Ectodermal cell (in vitro differentiated cells): Measurements from ENCODE around the gene RALGAPA1.
"Not testable (repeated sequence)": the region's sequence is repeated elsewhere in the genome, so short reads cannot be mapped to it uniquely, and the experiment has no call there.

Experiments used
- H3K27ac ChIP-seq: 2 replicates; pipeline ENCODE4 v1.7.0; 2013; ENCODE audit warnings: mild to moderate bottlenecking, low read depth, low read length; ENCODE audit not compliant: insufficient read depth, poor library complexity, severe bottlenecking
- H3K27me3 ChIP-seq: 2 replicates; pipeline ENCODE4 v1.7.0; 2013; ENCODE audit warnings: mild to moderate bottlenecking, low read length; ENCODE audit not compliant: insufficient read depth, control insufficient read depth, poor library complexity, severe bottlenecking
- H3K36me3 ChIP-seq: one replicate; pipeline ENCODE4 v1.7.0; 2013; ENCODE audit warnings: low read length; ENCODE audit not compliant: control insufficient read depth, insufficient read depth
- H3K4me1 ChIP-seq: one replicate; pipeline ENCODE4 v1.7.0; 2013; ENCODE audit warnings: low read length; ENCODE audit not compliant: control insufficient read depth, insufficient read depth
- H3K4me3 ChIP-seq: 2 replicates; pipeline ENCODE4 v1.7.0; 2013; ENCODE audit warnings: low read depth, low read length, control low read depth; ENCODE audit not compliant: insufficient read depth
- H3K9me3 ChIP-seq: 2 replicates; pipeline ENCODE4 v1.7.0; 2013; ENCODE audit warnings: mild to moderate bottlenecking, low read length, moderate library complexity; ENCODE audit not compliant: control insufficient read depth
- WGBS, 2 experiments: methylation state at CpG; one replicate each; pipeline ENCODE4 v1.1.7; 2013; ENCODE audit warnings: missing lambda C conversion rate in 2 of 2; 5-methylcytosine and 5-hydroxymethylcytosine counted together

The RALGAPA1 gene

DNA sequence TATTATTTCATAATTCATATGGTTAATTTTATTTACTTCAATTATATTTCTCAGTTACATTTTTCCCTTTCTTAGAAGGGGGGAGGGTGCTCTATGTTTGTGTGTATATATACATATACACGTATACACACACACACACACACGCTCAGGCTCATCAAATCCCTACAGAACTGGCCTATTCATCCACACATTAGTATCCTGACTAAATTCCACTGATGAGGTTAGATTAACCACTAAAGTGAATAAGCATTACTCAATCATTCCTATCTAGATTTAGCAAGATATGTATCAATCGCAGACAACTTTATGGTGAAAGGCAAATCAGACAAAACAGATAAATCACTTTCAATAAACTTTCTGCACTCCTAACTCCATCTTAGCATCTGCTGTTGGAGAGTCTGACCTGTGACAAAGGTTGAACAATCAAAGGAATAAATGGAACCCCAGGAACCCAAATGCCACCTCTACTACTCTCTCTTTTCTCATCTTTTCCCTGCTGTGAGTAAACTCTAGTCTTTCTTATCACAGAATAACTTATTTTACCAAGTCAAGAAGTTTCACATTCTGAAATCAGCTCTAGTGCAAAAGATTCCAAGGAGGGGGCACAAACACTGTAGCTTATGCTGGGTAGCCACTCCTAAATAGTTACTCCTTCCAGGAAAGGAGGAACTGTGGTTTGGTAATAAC lies 67.6 kb downstream of the RALGAPA1 start:
- Histone ChIP-seq H3K36me3 (no peaks in the 10 kb centered on the region), H3K4me1 (no peaks in the 10 kb centered on the region), H3K27me3 (no peaks in the 10 kb centered on the region), H3K9me3 (no peaks in the 10 kb centered on the region), H3K27ac (no peak overlapping the region), H3K4me3 (no peak overlapping the region)
- 94 to 97% methylated on average over 1 to 3 of the region's 3 CpGs for WGBS, 2 experiments

DNA sequence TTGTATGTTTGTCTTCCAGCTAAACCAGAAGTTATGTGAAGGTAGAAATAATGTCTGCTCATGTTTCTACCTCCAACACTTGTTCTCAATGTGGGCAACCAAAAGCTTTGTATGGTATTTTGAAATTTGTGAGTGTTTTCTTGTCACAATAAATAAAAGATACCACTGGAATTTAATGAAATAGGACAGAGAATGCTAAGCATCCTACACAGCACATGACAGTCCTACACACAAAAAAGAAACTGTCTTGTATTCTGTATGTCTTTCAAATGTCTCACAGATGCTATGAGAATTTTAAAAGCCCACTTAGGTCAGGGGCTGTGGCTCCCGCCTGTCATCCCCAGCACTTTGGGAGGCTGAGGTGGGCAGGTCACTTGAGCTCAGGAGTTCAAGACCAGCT lies 68.9 kb downstream of the RALGAPA1 start:
- Histone ChIP-seq H3K36me3 (no peaks in the 10 kb centered on the region), H3K4me1 (no peaks in the 10 kb centered on the region), H3K9me3 (no peaks in the 10 kb centered on the region), H3K27me3 (no peaks in the 10 kb centered on the region), H3K4me3 (no peak overlapping the region), H3K27ac (no peak overlapping the region)
- WGBS, 2 experiments = 89 to 100% methylated on average over 1 of the region's 1 CpG

DNA sequence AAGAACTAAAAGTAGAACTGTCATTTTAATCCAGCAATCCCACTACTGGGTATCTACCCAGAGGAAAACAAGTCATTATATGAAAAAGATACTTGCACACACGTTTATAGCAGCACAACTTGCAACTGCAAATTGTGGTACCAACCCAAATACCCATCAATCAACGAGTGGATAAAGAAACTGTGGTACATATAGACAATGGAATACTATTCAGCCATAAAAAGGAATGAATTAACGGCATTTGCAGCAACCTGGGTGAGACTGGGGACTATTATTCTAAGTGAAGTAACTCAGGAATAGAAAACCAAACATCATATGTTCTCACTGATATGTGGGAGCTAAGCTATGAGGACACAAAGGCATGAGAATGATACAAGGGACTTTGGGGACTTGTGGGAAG lies 73.9 kb downstream of the RALGAPA1 start:
- not testable (repeated sequence) for H3K27ac ChIP-seq, H3K4me3 ChIP-seq, H3K36me3 ChIP-seq, H3K4me1 ChIP-seq, H3K27me3 ChIP-seq, H3K9me3 ChIP-seq
- 88 to 95% methylated on average over 3 of the region's 3 CpGs for WGBS, 2 experiments

DNA sequence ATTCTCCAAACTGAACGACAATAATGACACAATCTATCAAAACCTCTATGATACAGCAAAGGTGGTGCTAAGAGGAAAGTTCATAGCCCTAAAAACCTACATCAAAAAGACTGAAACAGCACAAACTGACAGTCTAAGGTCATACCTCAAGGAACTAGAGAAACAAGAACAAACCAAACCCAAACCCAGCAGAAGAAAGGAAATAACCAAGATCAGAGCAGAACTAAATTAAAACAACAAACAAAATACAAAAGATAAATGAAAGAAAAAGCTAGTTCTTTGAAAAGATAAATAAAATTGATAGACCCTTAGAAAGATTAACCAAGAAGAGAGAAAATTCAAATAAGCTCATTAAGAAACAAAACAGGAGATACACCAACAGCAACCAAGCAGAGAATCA lies 75.6 kb downstream of the RALGAPA1 start:
- not testable (repeated sequence) for H3K4me1 ChIP-seq, H3K27ac ChIP-seq, H3K27me3 ChIP-seq, H3K36me3 ChIP-seq, H3K4me3 ChIP-seq, H3K9me3 ChIP-seq
- 92 to 94% methylated on average over 1 of the region's 1 CpG for WGBS, 2 experiments

DNA sequence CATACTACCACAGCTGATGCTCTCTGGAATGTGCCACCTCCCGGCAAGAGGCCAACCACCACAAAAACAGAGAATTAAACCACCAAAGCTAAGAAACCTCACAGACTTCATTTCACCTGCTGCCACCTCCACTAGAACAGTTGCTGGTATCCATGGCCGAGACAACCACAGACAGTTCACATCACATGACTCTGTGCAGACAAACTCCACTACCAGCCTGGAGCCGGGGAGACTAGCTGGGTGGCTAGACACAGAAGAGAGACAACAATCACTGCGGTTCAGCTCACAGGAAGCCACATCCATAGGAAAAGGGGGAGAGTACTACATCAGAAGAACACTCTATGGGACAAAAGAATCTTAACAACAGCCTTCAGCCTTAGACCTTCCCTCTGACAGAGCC lies 78.2 kb downstream of the RALGAPA1 start:
- Histone ChIP-seq H3K4me3 (no peak overlapping the region), H3K9me3 (no peaks in the 10 kb centered on the region), H3K27ac (no peak overlapping the region), H3K36me3 (no peaks in the 10 kb centered on the region), H3K4me1 (no peaks in the 10 kb centered on the region), H3K27me3 (no peaks in the 10 kb centered on the region)
- WGBS, 2 experiments = 87 to 93% methylated on average over 4 of the region's 4 CpGs

DNA sequence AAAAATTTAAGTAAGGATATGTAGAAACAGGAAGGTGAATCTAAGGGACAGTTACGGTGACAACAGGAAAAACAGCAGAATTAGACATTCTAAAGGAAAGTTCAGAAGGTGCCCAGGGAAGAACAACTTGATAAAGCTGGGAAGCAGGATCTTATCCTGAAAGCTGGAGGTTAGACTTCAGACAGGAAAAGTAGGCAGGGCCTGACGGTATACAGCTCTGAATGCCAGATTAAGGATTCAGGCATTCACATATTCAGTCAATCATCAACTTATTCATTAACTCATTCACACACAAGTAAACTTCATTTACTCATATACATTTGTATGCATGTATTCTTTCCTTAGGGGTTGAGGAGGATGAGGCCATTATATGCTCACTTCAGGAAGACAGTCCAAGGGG lies 81.3 kb downstream of the RALGAPA1 start:
- 91 to 93% methylated on average over 2 of the region's 2 CpGs for WGBS, 2 experiments
- H3K27me3 ChIP-seq = no peaks in the 10 kb centered on the region
- H3K9me3 ChIP-seq = no peaks in the 10 kb centered on the region
- H3K27ac ChIP-seq = no peak overlapping the region
- no peaks in the 10 kb centered on the region for H3K36me3 ChIP-seq
- no peaks in the 10 kb centered on the region for H3K4me1 ChIP-seq
- no peak overlapping the region for H3K4me3 ChIP-seq

DNA sequence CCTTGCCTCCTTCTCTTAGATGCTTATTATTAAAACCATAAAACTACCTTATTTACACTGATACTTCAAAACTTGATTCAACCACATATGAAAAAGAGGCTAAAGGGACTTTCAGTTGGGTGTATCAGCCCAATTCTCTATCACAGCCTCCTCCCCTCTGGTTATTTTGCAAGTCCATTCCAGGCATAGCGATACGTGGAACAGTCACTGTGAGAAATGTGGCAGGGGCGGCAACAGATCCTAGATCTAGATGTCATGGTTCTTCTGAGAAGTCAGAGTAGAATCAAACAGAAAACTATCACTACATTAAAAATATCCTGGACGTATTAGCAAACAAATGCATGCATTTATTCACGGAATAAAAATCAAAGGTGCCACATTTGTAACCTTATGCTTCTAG lies 83.2 kb downstream of the RALGAPA1 start:
- no peak overlapping the region for H3K4me3 ChIP-seq
- no peaks in the 10 kb centered on the region for H3K27me3 ChIP-seq
- H3K9me3 ChIP-seq = no peaks in the 10 kb centered on the region
- H3K36me3 ChIP-seq = no peaks in the 10 kb centered on the region
- H3K4me1 ChIP-seq = no peaks in the 10 kb centered on the region
- H3K27ac ChIP-seq = no peak overlapping the region
- WGBS, 2 experiments = 93 to 94% methylated on average over 5 of the region's 5 CpGs

DNA sequence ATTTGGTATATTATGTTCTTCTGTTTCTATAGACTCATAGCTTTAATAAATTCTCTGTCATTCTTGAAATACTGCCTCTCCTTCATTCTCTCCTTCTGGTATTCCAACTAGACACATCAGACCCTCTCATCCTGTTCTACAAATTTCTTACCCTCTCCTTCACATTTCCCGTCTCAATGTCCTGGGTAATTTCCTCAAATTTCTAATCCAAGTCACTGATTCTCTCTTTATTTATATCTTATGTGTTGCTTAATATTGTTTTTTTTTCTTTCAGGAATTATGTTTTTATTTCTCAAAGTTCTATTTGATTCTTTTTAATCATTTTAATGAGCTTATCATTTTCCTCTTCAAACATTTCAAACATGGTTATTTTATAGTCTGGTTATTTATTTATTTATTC lies 94.0 kb downstream of the RALGAPA1 start:
- H3K4me3 ChIP-seq = no peak overlapping the region
- H3K9me3 ChIP-seq = no peaks in the 10 kb centered on the region
- 88 to 100% methylated on average over 1 of the region's 1 CpG for WGBS, 2 experiments
- no peaks in the 10 kb centered on the region for H3K36me3 ChIP-seq
- no peaks in the 10 kb centered on the region for H3K4me1 ChIP-seq
- no peak overlapping the region for H3K27ac ChIP-seq
- H3K27me3 ChIP-seq = no peaks in the 10 kb centered on the region

DNA sequence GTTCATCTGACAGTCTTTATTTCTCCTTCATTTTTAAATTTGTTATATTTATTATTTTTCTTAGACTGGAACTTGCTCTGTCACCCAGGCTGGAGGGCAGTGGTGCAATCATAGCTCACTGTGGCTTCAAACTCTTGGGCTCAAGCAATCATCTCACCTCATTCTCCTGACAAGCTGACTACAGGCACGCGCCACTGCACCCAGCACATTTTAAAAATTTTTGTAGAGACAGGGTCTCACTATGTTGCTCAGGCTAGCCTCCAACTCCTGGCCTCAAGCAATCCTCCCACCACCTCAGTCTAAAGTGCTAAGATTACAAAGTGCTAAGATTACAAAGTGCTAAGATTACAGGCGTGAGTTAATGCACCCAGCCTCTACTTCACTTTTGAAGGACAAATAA lies 96.6 kb downstream of the RALGAPA1 start:
- Histone ChIP-seq H3K36me3 (no peaks in the 10 kb centered on the region), H3K27ac (no peak overlapping the region), H3K4me1 (no peaks in the 10 kb centered on the region), H3K27me3 (no peaks in the 10 kb centered on the region), H3K9me3 (no peaks in the 10 kb centered on the region), H3K4me3 (no peak overlapping the region)
- 73 to 81% methylated on average over 3 of the region's 3 CpGs for WGBS, 2 experiments

DNA sequence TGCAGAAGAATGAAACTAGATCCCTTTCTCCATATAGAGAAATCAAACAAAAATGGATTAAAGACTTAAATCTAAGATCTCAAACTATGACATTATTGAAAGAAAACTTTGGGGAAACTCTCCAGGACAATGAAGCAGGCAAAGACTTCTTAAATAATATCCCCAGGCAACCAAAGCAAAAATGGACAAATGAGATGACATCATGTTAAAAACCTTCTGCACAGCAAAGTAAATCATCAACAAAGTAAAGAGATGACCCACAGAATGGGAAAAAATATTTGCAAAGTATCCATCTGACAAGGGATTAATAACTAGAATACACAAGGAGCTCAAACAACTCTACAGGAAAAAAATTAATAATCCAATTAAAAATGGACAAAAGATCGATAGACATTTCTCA lies 101.0 kb downstream of the RALGAPA1 start:
- WGBS, 2 experiments = 96 to 97% methylated on average over 1 of the region's 1 CpG
- Histone ChIP-seq H3K36me3 (no peaks in the 10 kb centered on the region), H3K4me3 (no peak overlapping the region), H3K4me1 (no peaks in the 10 kb centered on the region), H3K27ac (no peak overlapping the region), H3K9me3 (no peaks in the 10 kb centered on the region), H3K27me3 (no peaks in the 10 kb centered on the region)

DNA sequence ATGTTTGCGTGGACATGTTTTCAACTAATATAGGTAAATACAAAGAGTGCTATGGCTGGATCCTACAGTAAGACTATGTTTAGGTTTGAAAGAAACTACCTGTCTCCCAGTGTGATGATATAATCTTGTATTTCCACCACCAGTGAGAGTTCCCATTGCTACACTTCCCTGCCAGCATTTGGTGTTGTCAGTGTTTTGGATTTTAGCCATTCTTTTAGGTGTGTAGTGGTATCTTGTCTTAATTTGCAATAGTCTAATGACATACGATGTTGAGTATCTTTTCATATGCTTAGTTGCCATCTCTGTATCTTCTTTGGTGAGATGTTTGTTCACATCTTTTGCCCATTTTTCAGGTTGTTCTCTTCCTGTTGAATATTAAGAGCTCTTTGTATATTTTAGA lies 103.5 kb downstream of the RALGAPA1 start:
- no peak overlapping the region for H3K27ac ChIP-seq
- WGBS, 2 experiments = 96 to 100% methylated on average over 2 of the region's 2 CpGs
- H3K9me3 ChIP-seq = no peaks in the 10 kb centered on the region
- H3K36me3 ChIP-seq = no peaks in the 10 kb centered on the region
- H3K4me1 ChIP-seq = no peaks in the 10 kb centered on the region
- no peaks in the 10 kb centered on the region for H3K27me3 ChIP-seq
- H3K4me3 ChIP-seq = no peak overlapping the region
